BJ (cell line): ENCODE data around the gene SLIRP. TPM values are rescaled to one million over a fixed set of nuclear protein-coding genes. Genes with fewer than 3 reads are reported as not detected.

Source experiments
- CTCF ChIA-PET: fragments of 350-600 bp; formaldehyde crosslinking; extraction: SDS; loops from one replicate; lab custom pipeline; 2021; ENCODE audit warnings: antibody characterized with exemption, inconsistent platforms; lab: Yijun Ruan, JAX
- POLR2A ChIA-PET: fragments of 300-600 bp; sonication (Branson Sonifier 250); formaldehyde crosslinking; extraction: SDS; loops from one replicate; lab custom pipeline; 2021; ENCODE audit warnings: antibody characterized with exemption; lab: Charles Lee
- DNase-seq: peaks from one replicate; pipeline ENCODE4 v3.0.0-alpha.2; 2011; ENCODE audit warnings: low read depth
- H3K27me3 ChIP-seq: 2 replicates; pipeline ENCODE4 v1.6.0; 2011; ENCODE audit warnings: low read length; ENCODE audit not compliant: control insufficient read depth, insufficient read depth
- H3K36me3 ChIP-seq: 2 replicates; pipeline ENCODE4 v1.5.1; 2011; ENCODE audit warnings: low read length; ENCODE audit not compliant: control insufficient read depth, insufficient read depth
- H3K4me3 ChIP-seq: 2 replicates; pipeline ENCODE4 v1.5.1; 2011; ENCODE audit warnings: low read depth, mild to moderate bottlenecking, control low read depth, low read length
- polyA plus RNA-seq: library from polyadenylated mRNA; depleted of rRNA; stranded (reverse); fragments of >200 nt; gene quantifications from 2 replicates; pipeline ENCODE4 v1.2.3, GENCODE V29; 2011; rRNA removed
- TF ChIP-seq, protein P1 (sequence below): IDR thresholded peaks from 2 replicates; pipeline ENCODE4 v1.5.1; 2011; ENCODE audit warnings: low read depth, mild to moderate bottlenecking, control low read depth, inconsistent platforms, low read length, moderate library complexity; ENCODE audit not compliant: insufficient read depth

SLIRP gene
- polyA plus RNA-seq, 1 experiment = 162 TPM

DNA sequence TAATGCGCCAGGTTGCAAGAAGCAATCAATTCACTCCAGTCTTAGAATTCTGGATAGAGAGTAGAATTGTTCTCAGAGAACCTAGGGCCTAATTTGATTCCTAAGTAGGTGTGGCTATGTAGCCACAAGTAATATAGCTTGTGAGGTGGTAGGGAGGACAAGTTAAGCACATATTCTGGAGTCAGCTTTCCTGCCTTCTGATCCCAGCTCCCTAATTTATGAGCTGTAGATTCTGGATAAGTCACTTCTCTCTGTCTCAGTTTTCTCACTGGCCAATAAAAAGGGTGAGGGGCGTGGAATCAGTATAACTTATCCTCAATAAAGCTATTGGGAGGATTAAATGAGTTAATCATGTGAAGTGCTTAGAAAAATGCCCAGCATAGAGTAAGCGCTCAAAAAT is 56.1 kb downstream of the SLIRP start:
- H3K36me3 ChIP-seq = no peaks in the 10 kb centered on the region
- TF ChIP-seq, protein P1, sequence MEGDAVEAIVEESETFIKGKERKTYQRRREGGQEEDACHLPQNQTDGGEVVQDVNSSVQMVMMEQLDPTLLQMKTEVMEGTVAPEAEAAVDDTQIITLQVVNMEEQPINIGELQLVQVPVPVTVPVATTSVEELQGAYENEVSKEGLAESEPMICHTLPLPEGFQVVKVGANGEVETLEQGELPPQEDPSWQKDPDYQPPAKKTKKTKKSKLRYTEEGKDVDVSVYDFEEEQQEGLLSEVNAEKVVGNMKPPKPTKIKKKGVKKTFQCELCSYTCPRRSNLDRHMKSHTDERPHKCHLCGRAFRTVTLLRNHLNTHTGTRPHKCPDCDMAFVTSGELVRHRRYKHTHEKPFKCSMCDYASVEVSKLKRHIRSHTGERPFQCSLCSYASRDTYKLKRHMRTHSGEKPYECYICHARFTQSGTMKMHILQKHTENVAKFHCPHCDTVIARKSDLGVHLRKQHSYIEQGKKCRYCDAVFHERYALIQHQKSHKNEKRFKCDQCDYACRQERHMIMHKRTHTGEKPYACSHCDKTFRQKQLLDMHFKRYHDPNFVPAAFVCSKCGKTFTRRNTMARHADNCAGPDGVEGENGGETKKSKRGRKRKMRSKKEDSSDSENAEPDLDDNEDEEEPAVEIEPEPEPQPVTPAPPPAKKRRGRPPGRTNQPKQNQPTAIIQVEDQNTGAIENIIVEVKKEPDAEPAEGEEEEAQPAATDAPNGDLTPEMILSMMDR = no peak
- H3K4me3 ChIP-seq = no peak overlapping the region
- ChIA-PET CTCF (interaction anchor here (1.2 kb wide), 1 partner anchor 36 kb away, joined by 3 read pairs; the partner anchor contains the start of gene ADCK1), POLR2A (no interaction called here)
- no peak for DNase-seq
- H3K27me3 ChIP-seq = no peaks in the 10 kb centered on the region

Other genes starting within 250 kb of the SLIRP start
- 0.07 TPM in 2 replicates for gene ISM2, start 209.3 kb upstream of the SLIRP start, polyA plus RNA-seq
- gene SPTLC2, start 91.5 kb upstream of the SLIRP start, polyA plus RNA-seq = 38.3 and 43.8 TPM in 2 replicates
- gene ALKBH1, start 80 bp upstream of the SLIRP start, polyA plus RNA-seq = 9.2 and 12.2 TPM in 2 replicates
- gene SNW1, start 53.1 kb downstream of the SLIRP start, polyA plus RNA-seq = 34.8 and 40.2 TPM in 2 replicates
- 4.4 and 7.3 TPM in 2 replicates for gene ADCK1, start 92.0 kb downstream of the SLIRP start, polyA plus RNA-seq